Measurements from ENCODE around the gene ZNF536.
"Not testable (repeated sequence)": the region's sequence is repeated elsewhere in the genome, so short reads cannot be mapped to it uniquely, and the experiment has no call there.

The ZNF536 gene

DNA sequence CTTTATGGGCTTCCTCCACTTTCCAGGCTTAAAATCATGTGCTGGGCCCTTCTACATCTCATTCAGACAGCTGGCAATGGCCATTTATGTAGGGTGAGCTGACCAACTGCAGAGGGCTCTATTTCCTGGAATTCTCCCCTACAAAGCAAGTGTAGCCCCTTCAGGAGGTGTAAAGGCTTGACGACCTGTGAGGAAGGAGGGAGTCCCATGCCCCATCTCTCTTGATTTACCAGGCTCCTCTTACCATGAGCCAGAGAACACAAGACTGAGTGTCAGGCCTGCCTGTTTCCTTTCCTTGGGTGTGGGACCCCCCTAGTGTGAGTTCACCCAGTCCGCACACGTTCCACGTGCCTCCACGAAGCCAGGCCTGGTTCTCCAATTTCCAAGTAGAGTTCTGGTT lies 16.6 kb downstream of the ZNF536 start:
- no peak for DNase-seq (ENCODE audit: low read depth)

DNA sequence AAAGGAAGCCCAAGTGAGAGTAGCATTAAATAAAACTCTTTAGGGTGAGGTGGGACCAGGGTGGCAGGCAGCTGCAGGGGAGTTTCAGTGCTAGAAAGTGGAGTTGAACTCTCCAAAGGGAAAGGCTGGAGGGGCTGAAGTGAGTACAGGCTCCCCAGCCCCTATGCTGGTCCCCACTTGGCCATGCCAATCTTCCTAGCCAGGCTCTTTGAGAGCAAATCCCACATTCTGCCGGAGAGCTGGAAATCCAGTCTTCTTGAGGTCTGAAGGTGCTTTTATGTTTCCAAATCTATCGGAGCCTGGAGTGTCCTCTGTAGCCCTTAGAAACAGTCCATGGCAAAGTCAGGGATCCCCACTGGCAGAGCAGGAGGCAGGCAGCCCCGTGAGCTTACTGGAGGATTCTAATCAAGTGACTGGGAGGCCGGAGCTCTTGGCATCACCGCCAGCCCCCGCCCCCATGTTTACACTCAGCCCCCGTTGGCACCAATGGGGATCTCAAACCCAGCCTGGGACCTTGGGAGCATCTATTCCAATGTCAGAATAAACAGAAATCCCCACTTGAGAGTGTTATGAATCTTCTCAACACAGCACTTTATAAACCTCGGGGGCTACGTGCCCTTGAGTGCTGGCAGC lies 18.3 kb downstream of the ZNF536 start:
- no peak for DNase-seq (ENCODE audit: low read depth)

- no peak for DNase-seq (ENCODE audit: low read depth)
Observed at GRCh38 chr19:30391052-30391451, 18.9 kb downstream of the ZNF536 start.

- DNase-seq (ENCODE audit: low read depth) = no peak
Observed at GRCh38 chr19:30391554-30392551, 19.7 kb downstream of the ZNF536 start.

DNA sequence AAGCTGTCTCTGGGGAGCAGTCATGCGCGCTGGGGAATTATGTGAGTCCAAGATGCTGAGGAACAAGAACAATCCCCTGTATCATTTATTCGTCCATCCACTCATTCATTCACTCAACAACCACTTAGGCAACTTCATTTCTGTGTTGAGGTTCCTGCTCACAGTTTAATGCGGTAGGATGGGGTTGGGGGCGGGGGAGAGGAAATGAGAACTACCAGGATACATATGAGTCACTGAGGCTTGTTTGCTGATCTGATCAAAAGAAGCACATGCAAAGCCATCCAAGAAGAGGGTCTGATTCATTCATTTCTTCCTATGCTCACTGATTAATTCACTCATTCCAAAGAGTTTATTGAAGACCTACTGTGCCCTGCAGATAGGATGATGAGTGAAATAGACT lies 20.9 kb downstream of the ZNF536 start:
- DNase-seq (ENCODE audit: low read depth) = no peak

DNA sequence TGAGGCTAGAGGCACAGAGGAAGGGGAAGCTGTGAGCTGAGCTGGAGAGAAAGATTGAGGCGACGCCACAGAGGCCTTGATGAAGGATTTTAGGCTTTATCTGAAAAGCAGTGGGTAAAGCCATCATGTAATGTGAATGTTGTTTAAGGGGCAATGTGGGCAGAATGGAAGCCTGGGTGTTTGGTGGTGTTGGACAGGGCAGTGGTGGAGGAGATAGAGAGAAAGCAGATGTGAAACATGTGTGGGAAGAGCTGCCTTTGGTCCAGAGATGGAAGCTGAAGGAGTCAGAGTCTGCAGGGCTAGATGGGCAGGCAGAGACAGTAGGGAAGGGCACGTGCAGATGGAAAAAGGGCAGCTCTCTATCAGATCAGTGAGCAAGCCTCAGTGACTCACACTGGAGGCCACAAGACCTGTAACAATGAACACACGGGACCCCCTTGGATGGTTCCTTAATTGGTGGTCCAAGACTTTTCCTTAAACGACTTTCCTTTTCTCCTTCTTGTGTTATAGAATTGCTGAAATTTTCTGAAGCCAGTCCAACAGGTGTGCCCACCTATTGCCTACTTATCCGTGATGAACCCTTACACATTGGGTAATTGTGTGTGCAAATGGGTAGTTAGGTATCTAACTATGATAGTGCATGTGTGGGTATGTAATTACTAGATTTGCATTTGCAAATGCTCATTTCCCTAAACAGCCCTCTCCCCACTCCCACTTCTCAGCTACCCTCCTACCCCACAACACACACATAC lies 21.7 kb downstream of the ZNF536 start:
- DNase-seq (ENCODE audit: low read depth) = no peak

DNA sequence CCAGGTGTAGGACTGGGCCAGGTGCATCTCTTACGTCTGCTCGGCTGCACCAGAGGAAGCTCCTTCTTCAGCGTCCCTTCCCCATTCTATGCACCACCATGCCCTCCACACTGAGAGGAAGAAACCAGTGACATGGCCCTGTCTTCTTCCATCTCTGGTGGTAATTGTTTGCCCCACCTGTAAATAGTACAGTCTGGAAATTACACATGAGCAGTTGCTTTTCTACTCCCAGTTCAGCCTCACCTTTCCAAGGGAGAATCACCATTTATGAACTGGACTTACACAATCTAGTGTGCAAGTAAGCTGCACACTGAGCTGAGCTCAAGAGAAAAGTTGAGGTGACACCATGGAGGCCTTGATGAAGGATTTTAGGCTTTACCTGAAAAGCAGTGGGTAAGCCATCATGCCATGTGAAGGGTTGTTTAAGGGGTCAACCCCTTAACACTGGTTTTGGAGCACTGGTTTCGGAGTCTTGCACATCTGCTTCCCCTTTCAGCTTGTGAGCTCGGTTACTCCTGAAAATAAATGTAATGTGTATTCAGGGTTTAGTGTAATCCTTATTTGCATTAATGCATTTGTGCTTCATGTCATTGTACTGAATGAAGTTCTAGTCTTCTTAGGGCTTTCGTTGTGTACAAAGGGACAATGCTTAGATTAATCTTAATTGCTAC lies 22.4 kb downstream of the ZNF536 start:
- DNase-seq (ENCODE audit: low read depth) = no peak

GRCh38 chr19:30395283-30395682 lies 23.1 kb downstream of the ZNF536 start:
- DNase-seq (ENCODE audit: low read depth) = no peak

DNA sequence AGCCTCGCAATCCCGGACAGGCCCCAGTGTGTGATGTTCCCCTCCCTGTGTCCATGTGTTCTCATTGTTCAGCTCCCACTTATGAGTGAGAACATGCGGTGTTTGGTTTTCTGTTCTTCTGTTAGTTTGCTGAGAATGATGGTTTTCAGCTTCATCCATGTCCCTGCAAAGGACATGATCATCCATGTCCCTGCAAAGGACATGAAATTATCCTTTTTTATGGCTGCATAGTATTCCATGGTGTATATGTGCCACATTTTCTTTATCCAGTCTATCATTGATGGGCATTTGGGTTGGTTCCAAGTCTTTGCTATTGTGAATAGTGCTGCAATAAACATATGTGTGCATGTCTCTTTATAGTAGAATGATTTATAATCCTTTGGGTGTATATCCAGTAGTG lies 26.4 kb downstream of the ZNF536 start:
- DNase-seq (ENCODE audit: low read depth) = not testable (repeated sequence)

DNA sequence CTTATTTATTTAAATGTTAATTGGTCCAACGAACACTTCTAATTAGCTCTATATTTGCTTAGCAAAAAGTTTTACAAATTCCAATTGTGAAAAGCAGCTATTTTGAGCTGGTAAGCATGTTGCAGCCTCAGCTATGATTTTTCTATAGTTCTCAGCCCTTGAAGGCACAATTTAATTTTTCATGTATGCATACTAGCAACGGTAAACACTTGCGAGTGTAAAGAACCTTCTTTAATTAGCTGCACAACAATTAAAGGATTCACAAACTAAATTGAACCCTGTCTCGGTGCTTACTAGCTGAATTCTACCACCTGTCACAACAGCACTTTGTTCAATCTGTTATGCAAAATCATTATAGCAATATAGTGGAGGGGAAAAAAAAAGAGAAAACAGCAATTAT lies 29.8 kb downstream of the ZNF536 start:
- no peak for DNase-seq (ENCODE audit: low read depth)

GRCh38 chr19:30402436-30403202 lies 30.4 kb downstream of the ZNF536 start:
- DNase-seq (ENCODE audit: low read depth) = no peak

DNA sequence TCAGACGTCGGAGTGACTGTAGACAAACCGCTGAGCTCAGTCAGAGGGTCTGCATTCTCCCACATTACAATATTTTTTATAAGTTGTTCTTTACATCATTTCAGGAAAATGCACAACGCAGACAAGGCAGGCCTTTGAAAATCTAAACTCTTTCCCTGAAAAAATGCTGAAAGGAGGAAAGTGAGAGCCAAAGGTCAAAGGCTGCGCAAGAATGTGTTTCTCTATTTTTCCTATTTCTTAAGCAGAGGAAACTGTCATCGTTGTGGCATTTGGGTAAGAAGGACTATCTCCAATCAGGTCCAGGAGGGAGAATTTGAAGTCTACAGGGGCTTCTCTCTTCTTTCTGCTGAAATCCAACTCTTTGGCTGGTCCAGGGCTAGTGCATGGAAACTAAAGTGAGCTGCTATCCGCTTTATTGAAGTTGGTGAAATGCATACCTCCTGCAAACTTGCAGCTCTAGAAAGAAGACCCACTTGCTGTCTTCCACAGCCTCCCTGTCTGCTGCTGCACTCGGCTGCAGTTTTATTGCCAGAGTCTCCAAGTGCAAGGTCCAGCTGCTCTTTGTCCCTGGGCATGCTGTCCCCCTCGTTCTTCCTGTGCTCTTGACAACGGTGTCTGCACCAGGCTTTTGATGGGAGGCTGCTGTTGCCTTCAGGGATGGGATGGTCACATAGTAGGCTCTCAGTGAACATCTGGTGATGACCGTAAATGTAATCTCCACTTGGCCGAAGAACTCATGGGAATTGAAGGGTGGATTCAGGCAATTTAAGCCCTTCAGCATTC lies 31.2 kb downstream of the ZNF536 start:
- no peak for DNase-seq (ENCODE audit: low read depth)

DNA sequence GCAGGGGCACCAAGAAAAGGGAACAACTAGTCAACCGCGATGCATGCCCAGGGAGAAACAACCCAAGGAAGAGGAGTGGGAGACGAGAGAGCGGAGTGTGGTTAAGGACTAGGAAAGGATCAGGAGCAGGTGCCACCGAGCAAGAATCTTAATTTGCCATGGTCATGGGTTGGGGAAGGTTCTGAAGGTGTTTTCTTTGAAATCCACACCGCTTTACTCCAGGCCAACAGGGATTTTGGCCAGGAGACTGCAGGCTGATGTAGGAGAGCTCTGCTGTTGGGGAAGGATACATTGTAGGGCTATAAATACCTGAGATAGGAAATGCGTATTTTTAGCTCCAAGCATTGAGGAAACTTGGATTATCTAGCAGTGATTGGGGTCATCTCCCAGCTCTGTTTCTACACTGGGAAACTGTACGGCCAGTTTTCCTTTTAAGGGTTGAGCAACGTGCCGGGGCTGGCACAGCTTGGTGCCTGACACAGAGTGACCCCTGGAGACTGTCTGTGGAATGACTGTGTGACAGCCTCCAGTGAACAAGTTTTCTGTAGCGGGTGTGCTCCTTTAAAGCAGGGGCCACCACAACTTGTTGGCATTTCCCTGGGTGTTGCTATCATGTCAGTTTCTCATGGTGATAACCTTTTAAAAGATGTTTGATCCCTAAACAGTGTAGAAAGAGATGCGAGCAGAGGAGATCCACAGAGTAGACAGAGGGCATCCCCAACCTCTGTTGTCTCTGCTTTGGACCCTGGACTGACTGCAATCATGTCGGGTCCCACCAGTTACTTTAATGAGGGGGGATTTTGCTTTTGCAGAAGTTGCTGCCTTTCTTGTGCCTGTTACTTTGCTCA lies 34.3 kb downstream of the ZNF536 start:
- no peak for DNase-seq (ENCODE audit: low read depth)

- DNase-seq (ENCODE audit: low read depth) = no peak
Observed at GRCh38 chr19:30407068-30407709, 35.0 kb downstream of the ZNF536 start.

DNA sequence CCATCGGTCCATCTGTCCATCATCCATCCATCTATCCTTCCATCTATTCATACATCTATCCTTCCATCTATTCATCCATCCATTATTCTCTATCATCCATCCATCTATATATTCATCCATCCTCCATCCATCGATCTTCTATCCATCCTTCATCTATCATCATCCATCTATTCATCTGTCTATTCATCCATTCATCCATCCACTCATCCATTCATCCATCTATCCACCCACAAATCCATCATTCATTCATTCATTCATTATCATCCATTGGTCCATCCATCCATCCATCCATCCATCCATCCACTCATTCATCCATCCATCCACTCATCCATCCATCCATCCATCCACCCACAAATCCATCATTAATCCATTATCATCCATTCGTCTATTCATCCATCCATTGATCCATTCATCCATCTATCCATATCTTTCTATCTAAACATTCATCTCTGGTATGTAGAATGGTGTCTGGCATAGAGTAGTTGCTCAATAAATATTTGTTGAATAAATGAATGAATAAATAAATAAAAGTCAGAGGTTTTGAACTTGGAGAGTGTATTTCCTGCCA lies 36.6 kb downstream of the ZNF536 start:
- no peak for DNase-seq (ENCODE audit: low read depth)

- DNase-seq (ENCODE audit: low read depth) = no peak
Observed at GRCh38 chr19:30411714-30412113, 39.5 kb downstream of the ZNF536 start.

GRCh38 chr19:30416375-30416774 lies 44.2 kb downstream of the ZNF536 start:
- DNase-seq (ENCODE audit: low read depth) = no peak

DNA sequence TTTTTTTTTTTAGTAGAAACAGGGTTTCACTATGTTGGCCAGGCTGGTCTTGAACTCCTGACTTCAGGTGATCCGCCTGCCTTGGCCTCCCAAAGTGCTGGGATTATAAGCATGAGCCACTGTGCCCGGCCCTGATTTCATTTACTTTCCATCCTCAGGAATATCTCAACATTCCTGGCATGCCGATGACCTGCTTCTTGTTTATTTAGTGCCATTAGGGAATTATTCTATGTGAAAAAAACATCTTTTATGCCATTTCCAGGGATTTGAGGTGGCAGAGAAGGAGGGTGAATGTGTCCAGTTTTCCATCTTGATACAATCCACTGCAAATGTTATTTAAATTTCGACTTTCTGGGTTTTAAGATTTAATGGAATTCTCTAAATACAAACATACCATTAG lies 45.0 kb downstream of the ZNF536 start:
- DNase-seq (ENCODE audit: low read depth) = not testable (repeated sequence)

Measured in non-pigmented ciliary epithelial cell (primary cell).